Natural killer cell (primary cell): Measurements from ENCODE around the gene GPR35. TPM values are rescaled to one million over a fixed set of nuclear protein-coding genes. Genes with fewer than 3 reads are reported as not detected.
"Not testable (repeated sequence)": the region's sequence is repeated elsewhere in the genome, so short reads cannot be mapped to it uniquely, and the experiment has no call there.

Source experiments
- ATAC-seq, 3 donors: fragments of 150-1000 bp in 2 of 3; fragments of 200-7000 bp in 1 of 3; cut with Tn5 transposase; 1 replicate in 1 of 3; 2 replicates in 2 of 3; pipeline ENCODE4 v1.10.0; 2021; ENCODE audit warnings: mild to moderate bottlenecking in 2 of 3, moderate library complexity in 2 of 3
- DNase-seq, 2 donors: peaks; one replicate each; pipeline versions ENCODE4 v3.0.0 to v3.0.0-alpha.2; 2013 to 2021; ENCODE audit warnings: mixed read lengths in 1 of 2
- H3K27ac ChIP-seq: one replicate; pipeline ENCODE4 v1.5.1; 2013; ENCODE audit warnings: mild to moderate bottlenecking, low read length
- H3K27me3 ChIP-seq: one replicate; pipeline ENCODE4 v1.6.1; 2013; ENCODE audit warnings: low read length; ENCODE audit not compliant: control insufficient read depth, insufficient read depth
- H3K36me3 ChIP-seq: one replicate; pipeline ENCODE4 v1.6.1; 2013; ENCODE audit warnings: low read length; ENCODE audit not compliant: control insufficient read depth, insufficient read depth
- H3K4me1 ChIP-seq: one replicate; pipeline ENCODE4 v1.6.1; 2013; ENCODE audit warnings: low read length; ENCODE audit not compliant: control insufficient read depth, insufficient read depth
- H3K4me3 ChIP-seq: one replicate; pipeline ENCODE4 v1.5.1; 2013; ENCODE audit warnings: low read length
- H3K9me3 ChIP-seq: one replicate; pipeline ENCODE4 v1.6.1; 2013; ENCODE audit warnings: low read length; ENCODE audit not compliant: control insufficient read depth, insufficient read depth
- H3K27ac Mint-ChIP-seq, 2 donors: one replicate each; pipeline ENCODE4 v1.8.0; 2022; ENCODE audit warnings: mild to moderate bottlenecking in 2 of 2, mixed read lengths in 2 of 2, moderate library complexity in 1 of 2
- H3K27me3 Mint-ChIP-seq, 2 donors: one replicate each; pipeline ENCODE4 v1.8.0; 2022; ENCODE audit warnings: low read depth in 2 of 2, mixed read lengths in 2 of 2
- H3K36me3 Mint-ChIP-seq: one replicate; pipeline ENCODE4 v1.8.0; 2022; ENCODE audit warnings: mixed read lengths
- H3K4me1 Mint-ChIP-seq, 2 donors: one replicate each; pipeline ENCODE4 v1.8.0; 2022; ENCODE audit warnings: mixed read lengths in 2 of 2
- H3K4me3 Mint-ChIP-seq: one replicate; pipeline ENCODE4 v1.8.0; 2022; ENCODE audit warnings: mild to moderate bottlenecking, moderate library complexity, mixed read lengths
- H3K9me3 Mint-ChIP-seq, 2 donors: one replicate each; pipeline ENCODE4 v1.8.0; 2022; ENCODE audit warnings: mixed read lengths in 2 of 2
- WGBS: methylation state at CpG from one replicate; pipeline ENCODE4 v1.1.7; 2013; ENCODE audit warnings: missing lambda C conversion rate; ENCODE audit not compliant: insufficient coverage; 5-methylcytosine and 5-hydroxymethylcytosine counted together
- intact Hi-C: fragments of 100-400 bp; cut with micrococcal nuclease; formaldehyde crosslinking; loops from one replicate; pipeline ENCODE4 v1.14.2; 2022
- total RNA-seq, 4 donors: library from RNA; stranded (reverse); fragments of 120-200 nt in 1 of 4; gene quantifications; one replicate each; pipeline versions ENCODE4 v1.2.3 to v1.2.4, GENCODE V29; 2013 to 2022
- TF ChIP-seq, protein P1 (sequence below): fragments of 200-600 bp; IDR thresholded peaks from one replicate; pipeline ENCODE4 v1.8.0; 2022; ENCODE audit warnings: antibody characterized with exemption

Gene GPR35
- total RNA-seq, 3 donors from 2014 or later (not counting 1 experiment from before 2014, with no cell fraction given) = 10.6 to 19.7 (median 15.7) TPM

DNA sequence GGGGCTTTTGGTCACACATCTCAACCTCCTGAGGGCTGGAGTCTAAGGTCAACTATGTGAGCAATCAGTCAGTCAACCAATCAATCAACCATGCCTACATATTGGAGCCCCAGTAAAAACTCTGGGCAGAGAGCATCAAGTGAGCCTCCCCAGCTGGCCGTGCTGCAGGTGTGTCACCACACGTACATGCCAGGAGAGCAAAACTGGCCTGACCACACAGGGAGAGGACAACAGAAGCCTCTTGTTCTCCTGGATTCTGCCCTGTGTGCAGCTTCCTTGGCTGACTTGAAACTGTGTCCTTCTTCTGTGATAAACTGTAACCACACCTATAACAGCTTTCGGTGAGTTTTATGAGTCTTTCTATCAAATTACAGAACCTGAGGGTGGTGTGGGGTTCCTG is 25.9 kb downstream of the GPR35 start:
- peaks cover 20 to 29% of the 10 kb centered on the region in 2 donors for H3K27me3 Mint-ChIP-seq
- DNase-seq = no peak

DNA sequence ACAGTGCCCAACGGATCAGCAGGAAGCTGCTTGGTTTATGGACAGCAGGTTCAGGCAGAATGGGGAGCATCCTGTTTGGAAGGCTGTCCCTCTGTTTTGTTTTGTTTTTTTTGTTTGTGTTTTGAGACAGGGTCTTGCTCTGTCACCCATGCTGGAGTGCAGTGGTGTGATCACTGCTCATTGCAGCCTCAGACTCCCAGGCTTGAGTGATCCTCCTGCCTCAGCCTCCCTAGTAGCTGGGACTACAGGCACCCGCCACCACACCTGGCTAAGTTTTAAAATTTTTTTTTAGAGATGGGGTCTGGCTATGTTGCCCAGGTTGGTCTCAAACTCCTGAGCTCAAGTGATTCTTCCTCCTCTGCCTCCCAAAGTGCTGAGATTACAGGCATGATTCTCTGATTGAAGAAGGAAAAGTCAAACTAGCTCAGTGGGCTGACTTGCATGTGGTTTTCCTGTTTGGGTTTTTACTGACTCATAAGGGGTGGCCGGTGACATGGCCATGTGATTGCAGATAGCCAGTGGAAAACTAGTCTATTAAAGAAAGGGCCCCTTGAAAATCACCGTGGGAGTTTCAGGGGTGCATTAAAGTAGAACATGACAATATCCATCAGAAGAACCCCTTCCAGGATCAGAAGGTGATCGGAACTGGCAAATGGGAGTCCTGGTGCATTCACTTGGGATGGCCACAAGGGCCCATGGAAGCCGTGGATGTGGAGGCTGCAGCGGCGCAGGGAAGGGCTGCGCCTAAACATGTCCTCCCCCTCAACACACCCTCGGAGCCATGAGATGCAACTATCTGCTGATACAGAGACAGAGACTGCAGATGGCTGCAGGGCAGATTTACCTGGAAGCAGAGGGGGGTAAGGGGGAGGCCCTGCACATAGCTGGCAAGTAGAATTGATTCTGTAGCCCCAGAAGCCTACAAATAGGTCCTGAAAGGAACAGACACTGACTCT is 30.9 kb downstream of the GPR35 start:
- whole genome bisulfite sequencing = 52% methylated on average over 7 of the region's 10 CpGs

More for the DNA sequence above, 25.9 kb downstream of the GPR35 start:
- intact Hi-C loops = no loop called here
- Mint-ChIP-seq H3K36me3 (no peaks in the 10 kb centered on the region), H3K27ac (no peak overlapping the region), H3K9me3 (no peaks in the 10 kb centered on the region), H3K4me1 (peaks cover 7 to 23% of the 10 kb centered on the region in 2 donors), H3K4me3 (no peak overlapping the region)
- TF ChIP-seq, protein P1, sequence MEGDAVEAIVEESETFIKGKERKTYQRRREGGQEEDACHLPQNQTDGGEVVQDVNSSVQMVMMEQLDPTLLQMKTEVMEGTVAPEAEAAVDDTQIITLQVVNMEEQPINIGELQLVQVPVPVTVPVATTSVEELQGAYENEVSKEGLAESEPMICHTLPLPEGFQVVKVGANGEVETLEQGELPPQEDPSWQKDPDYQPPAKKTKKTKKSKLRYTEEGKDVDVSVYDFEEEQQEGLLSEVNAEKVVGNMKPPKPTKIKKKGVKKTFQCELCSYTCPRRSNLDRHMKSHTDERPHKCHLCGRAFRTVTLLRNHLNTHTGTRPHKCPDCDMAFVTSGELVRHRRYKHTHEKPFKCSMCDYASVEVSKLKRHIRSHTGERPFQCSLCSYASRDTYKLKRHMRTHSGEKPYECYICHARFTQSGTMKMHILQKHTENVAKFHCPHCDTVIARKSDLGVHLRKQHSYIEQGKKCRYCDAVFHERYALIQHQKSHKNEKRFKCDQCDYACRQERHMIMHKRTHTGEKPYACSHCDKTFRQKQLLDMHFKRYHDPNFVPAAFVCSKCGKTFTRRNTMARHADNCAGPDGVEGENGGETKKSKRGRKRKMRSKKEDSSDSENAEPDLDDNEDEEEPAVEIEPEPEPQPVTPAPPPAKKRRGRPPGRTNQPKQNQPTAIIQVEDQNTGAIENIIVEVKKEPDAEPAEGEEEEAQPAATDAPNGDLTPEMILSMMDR = no peak
- ATAC-seq = no peak
- H3K9me3 ChIP-seq = no peaks in the 10 kb centered on the region
- H3K27me3 ChIP-seq = no peaks in the 10 kb centered on the region
- 87% methylated on average over 2 of the region's 3 CpGs for WGBS
- no peaks in the 10 kb centered on the region for H3K36me3 ChIP-seq
- H3K4me3 ChIP-seq = no peak overlapping the region
- H3K27ac ChIP-seq = no peak overlapping the region
- H3K4me1 ChIP-seq = peaks cover 12% of the 10 kb centered on the region

DNA sequence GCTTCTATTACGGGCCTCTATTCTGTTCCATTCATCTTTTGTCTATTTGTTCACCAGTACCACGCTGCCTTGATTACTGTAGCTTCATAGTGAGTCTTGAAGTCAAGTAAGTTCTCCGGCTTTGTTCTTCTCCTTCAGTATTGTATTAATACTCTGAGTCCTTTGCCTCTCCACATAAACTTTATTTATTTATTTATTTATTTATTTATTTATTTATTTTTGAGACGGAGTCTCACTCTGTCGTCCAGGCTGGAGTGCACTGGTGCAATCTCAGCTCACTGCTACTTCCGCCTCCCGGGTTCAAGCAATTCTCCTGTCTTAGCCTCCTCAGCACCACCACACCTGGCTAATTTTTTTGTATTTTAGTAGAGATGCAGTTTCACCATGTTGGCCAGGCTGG is 34.6 kb downstream of the GPR35 start:
- 100% methylated on average over 4 of the region's 7 CpGs for WGBS
- not testable (repeated sequence) for H3K27ac ChIP-seq, H3K27me3 ChIP-seq, H3K4me3 Mint-ChIP-seq, H3K36me3 ChIP-seq, H3K36me3 Mint-ChIP-seq, ATAC-seq, H3K4me3 ChIP-seq, DNase-seq, H3K9me3 Mint-ChIP-seq, H3K9me3 ChIP-seq, H3K27ac Mint-ChIP-seq
- intact Hi-C loops = loop anchor here (5.0 kb wide), 1 partner anchor 38 kb away; no protein-coding TSS in a partner anchor
- H3K27me3 Mint-ChIP-seq = peaks cover 23 to 26% of the 10 kb centered on the region in 2 donors
- H3K4me1 ChIP-seq = peaks cover 18% of the 10 kb centered on the region
- H3K4me1 Mint-ChIP-seq = peaks cover 9 to 15% of the 10 kb centered on the region in 2 donors

More for the DNA sequence above, 30.9 kb downstream of the GPR35 start:
- no peaks in the 10 kb centered on the region for H3K36me3 Mint-ChIP-seq
- H3K4me1 ChIP-seq = peaks cover 18% of the 10 kb centered on the region
- H3K9me3 ChIP-seq = no peaks in the 10 kb centered on the region
- ATAC-seq (peak; percentile 85 to 99 (median 97)), DNase-seq (peak in 1 of 2 donors; percentile 39)
- H3K4me3 Mint-ChIP-seq = peak overlapping the region; percentile 13
- H3K27me3 Mint-ChIP-seq = peaks cover 17 to 25% of the 10 kb centered on the region in 2 donors
- intact Hi-C loops = loop anchor here (5.0 kb wide), 1 partner anchor 34 kb away; no protein-coding TSS in a partner anchor
- no peak overlapping the region for H3K27ac ChIP-seq
- H3K36me3 ChIP-seq = no peaks in the 10 kb centered on the region
- H3K4me1 Mint-ChIP-seq = peaks cover 9 to 21% of the 10 kb centered on the region in 2 donors
- H3K4me3 ChIP-seq = no peak overlapping the region
- peak overlapping the region; percentile 50 to 82 for H3K27ac Mint-ChIP-seq
- no peaks in the 10 kb centered on the region for H3K9me3 Mint-ChIP-seq
- H3K27me3 ChIP-seq = no peaks in the 10 kb centered on the region
- TF ChIP-seq, protein P1 = no peak

DNA sequence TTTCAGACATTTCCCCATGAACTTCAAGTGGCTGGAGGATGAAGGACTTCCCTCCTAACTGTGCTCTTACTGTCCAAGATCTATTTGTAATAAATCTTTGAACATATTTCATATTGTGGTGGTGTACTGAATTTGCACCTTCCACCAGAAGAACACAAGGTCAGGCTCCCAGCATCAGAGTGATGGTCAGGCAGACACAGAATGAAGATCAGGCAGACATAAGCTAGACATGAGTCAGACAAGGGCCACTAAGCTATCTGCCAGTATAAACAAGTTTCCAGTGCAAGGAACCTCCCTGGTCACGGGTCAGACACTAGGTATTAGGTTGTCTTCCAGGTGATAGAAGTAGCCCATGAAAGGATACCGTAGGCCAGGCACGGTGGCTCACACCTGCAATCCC is 37.4 kb downstream of the GPR35 start:
- TF ChIP-seq, protein P1 = no peak
- Mint-ChIP-seq H3K36me3 (peaks cover 18% of the 10 kb centered on the region), H3K4me3 (no peak overlapping the region), H3K4me1 (no peaks in the 10 kb centered on the region), H3K27me3 (peaks cover 28 to 49% of the 10 kb centered on the region in 2 donors), H3K9me3 (peaks cover 6 to 7% of the 10 kb centered on the region in 2 donors), H3K27ac (no peak overlapping the region)
- 96% methylated on average over 3 of the region's 3 CpGs for WGBS
- Histone ChIP-seq H3K4me3 (no peak overlapping the region), H3K27me3 (peaks cover 10% of the 10 kb centered on the region), H3K4me1 (no peaks in the 10 kb centered on the region), H3K36me3 (no peaks in the 10 kb centered on the region), H3K9me3 (peaks cover 3% of the 10 kb centered on the region), H3K27ac (no peak overlapping the region)
- no peak for DNase-seq
- intact Hi-C loops = no loop called here
- no peak for ATAC-seq
